A549 (cell line): ENCODE results near the gene MAGIX. TPM values are rescaled to one million over a fixed set of nuclear protein-coding genes. Genes with fewer than 3 reads are reported as not detected.

Source experiments
- ATAC-seq, 2 experiments: fragments of 200-7000 bp in 1 of 2; fragments of >200 bp in 1 of 2; cut with Nextera tagmentation in 1 of 2; cut with Tn5 transposase in 1 of 2; 3 replicates each; pipeline versions ENCODE4 v1.8.0 to v1.9.1; 2018 to 2020; ENCODE audit warnings: mild to moderate bottlenecking in 1 of 2, moderate library complexity in 1 of 2
- CTCF ChIA-PET: fragments of 300-600 bp; sonication (Branson Sonifier 250); formaldehyde crosslinking; extraction: SDS; loops from one replicate; lab custom pipeline; 2021; ENCODE audit warnings: antibody characterized with exemption, inconsistent platforms; lab: Yijun Ruan, JAX
- POLR2A ChIA-PET: fragments of 350-600 bp; formaldehyde crosslinking; extraction: SDS; loops from one replicate; lab custom pipeline; 2021; ENCODE audit warnings: antibody characterized with exemption, inconsistent platforms; lab: Yijun Ruan, JAX
- DNase-seq, 2 experiments: peaks; one replicate each; pipeline versions ENCODE4 v3.0.0 to v3.0.0-alpha.2; 2011 to 2016; ENCODE audit warnings: low read depth in 1 of 2, low spot score in 1 of 2
- FAIRE-seq: peaks from 2 replicates; lab custom pipeline; 2011; peaks lifted over from hg19 to GRCh38; lab: Jason Lieb, UNC
- H3K27ac ChIP-seq, 2 experiments: fragments of >200 bp; sonication (Bioruptor Twin); formaldehyde crosslinking; 3 replicates each; pipeline ENCODE4 v1.5.1; 2016 to 2017
- H3K4me1 ChIP-seq: fragments of >200 bp; sonication (Bioruptor Twin); formaldehyde crosslinking; 3 replicates; pipeline ENCODE4 v1.6.1; 2016
- H3K4me2 ChIP-seq: fragments of >200 bp; sonication (Bioruptor Twin); formaldehyde crosslinking; 3 replicates; pipeline ENCODE4 v1.6.1; 2016
- H3K4me3 ChIP-seq: fragments of >200 bp; sonication (Bioruptor Twin); formaldehyde crosslinking; 3 replicates; pipeline ENCODE4 v1.5.1; 2016
- H3K9me3 ChIP-seq: fragments of >200 bp; sonication (Bioruptor Twin); formaldehyde crosslinking; 3 replicates; pipeline ENCODE4 v1.6.1; 2016
- CBX2 ChIP-seq: fragments of 200-600 bp; sonication (generic); IDR thresholded peaks from 2 replicates; pipeline ENCODE4 v1.6.1; 2016; ENCODE audit warnings: low read depth, mild to moderate bottlenecking, borderline replicate concordance
- CEBPB ChIP-seq, 2 experiments: fragments of >200 bp in 1 of 2; sonication (Bioruptor Twin) in 1 of 2; formaldehyde crosslinking in 1 of 2; IDR thresholded peaks; 2 replicates each; pipeline ENCODE4 v1.6.1; 2012 to 2016
- E2F6 ChIP-seq: IDR thresholded peaks from 2 replicates; pipeline ENCODE4 v1.6.1; 2012; ENCODE audit warnings: low read depth, borderline replicate concordance
- EHF ChIP-seq: fragments of 250-450 bp; sonication (Bioruptor Pico); IDR thresholded peaks from 2 replicates; pipeline ENCODE4 v1.5.0; 2020; ENCODE audit warnings: mild to moderate bottlenecking
- EHMT2 ChIP-seq: fragments of 200-600 bp; sonication (generic); IDR thresholded peaks from 2 replicates; pipeline ENCODE4 v1.6.1; 2016; ENCODE audit warnings: antibody characterized with exemption, low read depth, mild to moderate bottlenecking, moderate library complexity
- FOSB ChIP-seq: fragments of 250-450 bp; sonication (Bioruptor Pico); IDR thresholded peaks from 2 replicates; pipeline ENCODE4 v1.5.0; 2020; ENCODE audit warnings: mild to moderate bottlenecking, moderate library complexity
- FOXS1 ChIP-seq: fragments of 250-450 bp; sonication (Bioruptor Pico); IDR thresholded peaks from 2 replicates; pipeline ENCODE4 v1.5.0; 2020; ENCODE audit warnings: mild to moderate bottlenecking, moderate library complexity
- GATA3 ChIP-seq: IDR thresholded peaks from 2 replicates; pipeline ENCODE4 v1.6.1; 2012; ENCODE audit warnings: borderline replicate concordance
- HDAC2 ChIP-seq: fragments of 200-600 bp; sonication (generic); IDR thresholded peaks from 2 replicates; pipeline ENCODE4 v1.6.1; 2016
- HMGXB4 ChIP-seq: fragments of 250-450 bp; sonication (Bioruptor Pico); IDR thresholded peaks from 2 replicates; pipeline ENCODE4 v1.5.0; 2021; ENCODE audit warnings: mild to moderate bottlenecking, moderate library complexity, borderline replicate concordance
- HOXA7 ChIP-seq: fragments of 250-450 bp; sonication (Bioruptor Pico); IDR thresholded peaks from 2 replicates; pipeline ENCODE4 v1.5.0; 2020; ENCODE audit warnings: mild to moderate bottlenecking, moderate library complexity
- HOXB13 ChIP-seq: fragments of 250-450 bp; sonication (Bioruptor Pico); IDR thresholded peaks from 2 replicates; pipeline ENCODE4 v1.5.0; 2020; ENCODE audit warnings: low read depth, mild to moderate bottlenecking, moderate library complexity
- HOXB5 ChIP-seq: fragments of 250-450 bp; sonication (Bioruptor Pico); IDR thresholded peaks from 2 replicates; pipeline ENCODE4 v1.5.0; 2020; ENCODE audit warnings: mild to moderate bottlenecking, moderate library complexity
- JUN ChIP-seq, 2 experiments: fragments of >200 bp; sonication (Bioruptor Twin); formaldehyde crosslinking; IDR thresholded peaks; 2 replicates in 1 of 2; 3 replicates in 1 of 2; pipeline ENCODE4 v1.6.1; 2016 to 2017
- KDM1A ChIP-seq: fragments of 200-600 bp; sonication (generic); IDR thresholded peaks from 2 replicates; pipeline ENCODE4 v1.6.1; 2016; ENCODE audit warnings: low read depth, mild to moderate bottlenecking
- KDM5A ChIP-seq: fragments of 200-600 bp; sonication (generic); IDR thresholded peaks from 2 replicates; pipeline ENCODE4 v1.6.1; 2016; ENCODE audit warnings: antibody characterized with exemption, mild to moderate bottlenecking
- MAX ChIP-seq: IDR thresholded peaks from 2 replicates; pipeline ENCODE4 v1.6.1; 2012
- MAZ ChIP-seq: fragments of 150-350 bp; IDR thresholded peaks from 2 replicates; pipeline ENCODE4 v1.6.1; 2014; ENCODE audit warnings: antibody characterized with exemption, low read depth, low read length, borderline replicate concordance
- NR3C1 ChIP-seq: fragments of >200 bp; sonication (Bioruptor Twin); formaldehyde crosslinking; IDR thresholded peaks from 3 replicates; pipeline ENCODE4 v1.6.1; 2017
- PBX3 ChIP-seq: IDR thresholded peaks from 2 replicates; pipeline ENCODE4 v1.6.1; 2012
- PHF8 ChIP-seq: fragments of 200-600 bp; sonication (generic); IDR thresholded peaks from 2 replicates; pipeline ENCODE4 v1.6.1; 2016; ENCODE audit warnings: low read depth, mild to moderate bottlenecking, antibody characterized with exemption, moderate library complexity, borderline replicate concordance
- POLR2A ChIP-seq: IDR thresholded peaks from 2 replicates; pipeline ENCODE4 v1.6.1; 2012; ENCODE audit warnings: mild to moderate bottlenecking, low read length
- POLR2AphosphoS2 ChIP-seq: conservative IDR thresholded peaks from 2 replicates; pipeline ENCODE4 v1.6.1; 2012; ENCODE audit warnings: low read length, improper control_type of control experiment, inconsistent platforms
- RAD21 ChIP-seq, 2 experiments: fragments of >200 bp in 1 of 2; sonication (Bioruptor Twin) in 1 of 2; formaldehyde crosslinking in 1 of 2; IDR thresholded peaks in 1 of 2; conservative IDR thresholded peaks in 1 of 2; 2 replicates in 1 of 2; 3 replicates in 1 of 2; pipeline ENCODE4 v1.6.1; 2012 to 2018; ENCODE audit warnings: inconsistent platforms in 1 of 2
- SREBF2 ChIP-seq: fragments of 450-650 bp; IDR thresholded peaks from 2 replicates; pipeline ENCODE4 v1.6.1; 2014; ENCODE audit warnings: mild to moderate bottlenecking, moderate library complexity
- ZC3H11A ChIP-seq: fragments of 450-650 bp; IDR thresholded peaks from 2 replicates; pipeline ENCODE4 v1.6.1; 2014; ENCODE audit warnings: antibody characterized with exemption, mild to moderate bottlenecking
- ZNF302 ChIP-seq: fragments of 250-450 bp; sonication (Bioruptor Pico); IDR thresholded peaks from 2 replicates; pipeline ENCODE4 v1.9.0; 2021; ENCODE audit warnings: inconsistent platforms, mild to moderate bottlenecking, moderate library complexity
- ZSCAN20 ChIP-seq: fragments of 250-450 bp; sonication (Bioruptor Pico); IDR thresholded peaks from 2 replicates; pipeline ENCODE4 v1.8.0; 2022; ENCODE audit warnings: mild to moderate bottlenecking, moderate library complexity
- WGBS: methylation state at CpG from one replicate; pipeline ENCODE4 v1.1.6; 2017; ENCODE audit errors: missing lambda C conversion rate; 5-methylcytosine and 5-hydroxymethylcytosine counted together
- polyA plus RNA-seq, 4 experiments: library from polyadenylated mRNA; depleted of rRNA in 3 of 4; stranded (reverse); fragments of >200 nt; fragmentation: RNase III in 1 of 4; extraction: RNeasy Plus Mini Kit Qiagen cat#74134 plus additional on column Dnase treatment in 1 of 4; gene quantifications; 2 replicates in 3 of 4; 3 replicates in 1 of 4; pipeline ENCODE4 v1.2.3, GENCODE V29; 2011 to 2017

The MAGIX gene
- polyA plus RNA-seq, 2 of the 4 experiments (the other 2 are of a cell fraction): 1.1 to 2.2 TPM

GRCh38 chrX:49186125-49187027 lies 23.8 kb downstream of the MAGIX start, which contains the start of gene PRICKLE3 (continued):
- no peak for TF ChIP-seq ZSCAN20 (CRISPR knock-in tag)
- TF ChIP-seq HOXB5 (CRISPR knock-in tag): no peak
- no peak for TF ChIP-seq HOXA7
- TF ChIP-seq KDM5A: no peak
- no peak for TF ChIP-seq FOSB (CRISPR knock-in tag)
- TF ChIP-seq EHMT2: no peak
- peak in 1 of 2 experiments; percentile 44; a peak in 2 of 5 replicates for TF ChIP-seq JUN (IDR thresholded peaks at IDR 0.05)
- TF ChIP-seq PHF8: peak; percentile 25; the same call in 1 of the 2 replicates
- TF ChIP-seq E2F6: no peak
- TF ChIP-seq KDM1A: no peak
- peak; percentile 94 for TF ChIP-seq MAX
- TF ChIP-seq ZC3H11A: no peak

- ATAC-seq (no peak), FAIRE-seq (no peak), DNase-seq (no peak)
- H3K27ac ChIP-seq: peak overlapping the region; percentile 84 to 100; a peak in 4 of 6 replicates
- peak overlapping the region; percentile 99 for H3K4me2 ChIP-seq
- H3K4me1 ChIP-seq: peaks cover 31% of the 10 kb centered on the region
- WGBS: 91% methylated on average over 8 of the region's 15 CpGs
- TF ChIP-seq MAZ (no peak), HOXA7 (no peak), HOXB13 (CRISPR knock-in tag) (no peak), POLR2AphosphoS2 (no peak), CEBPB (IDR thresholded peaks at IDR 0.05) (no peak), POLR2A (no peak), CBX2 (no peak), NR3C1 (no peak), EHF (CRISPR knock-in tag) (no peak), ZNF302 (CRISPR knock-in tag) (no peak), HDAC2 (no peak), HMGXB4 (CRISPR knock-in tag) (no peak), RAD21 (conservative IDR thresholded peaks at IDR 0.05 in 1 of 2, IDR thresholded peaks at IDR 0.05 in 1 of 2) (no peak), FOXS1 (no peak), JUN (IDR thresholded peaks at IDR 0.05) (no peak), GATA3 (no peak), PBX3 (no peak), SREBF2 (no peak)
- H3K9me3 ChIP-seq: no peaks in the 10 kb centered on the region
- H3K4me3 ChIP-seq: no peak overlapping the region
- CTCF ChIA-PET: interaction anchor here (0.6 to 1.4 kb wide), 5 partner anchors 31 to 652 kb away, joined by 3 to 5 read pairs (median 4); partner anchors contain the start of gene GPKOW
- POLR2A ChIA-PET: no interaction called here
Observed at GRCh38 chrX:49187028-49187394, 24.5 kb downstream of the MAGIX start.
